GM12891 (cell line): Measurements from ENCODE around the gene ASPHD2.

Experiments
- PAX5 ChIP-seq: IDR thresholded peaks from 2 replicates; pipeline ENCODE4 v1.6.1; 2011; ENCODE audit warnings: low read length, moderate library complexity, mild to moderate bottlenecking; ENCODE audit not compliant: insufficient read depth, severe bottlenecking
- POLR2A ChIP-seq: IDR thresholded peaks from 2 replicates; pipeline ENCODE4 v1.6.1; 2011; ENCODE audit warnings: low read depth, low read length, control low read depth
- POLR2AphosphoS5 ChIP-seq: IDR thresholded peaks from 2 replicates; pipeline ENCODE4 v1.6.1; 2011; ENCODE audit warnings: low read depth, low read length, control low read depth
- POU2F2 ChIP-seq: IDR thresholded peaks from 2 replicates; pipeline ENCODE4 v1.6.1; 2011; ENCODE audit warnings: low read depth, mild to moderate bottlenecking, control low read depth, low read length, moderate library complexity
- TAF1 ChIP-seq: IDR thresholded peaks from 2 replicates; pipeline ENCODE4 v1.6.1; 2011; ENCODE audit warnings: low read depth, low read length, control low read depth

GRCh38 chr22:26481112-26481693 is 52.1 kb downstream of the ASPHD2 start:
- TF ChIP-seq POLR2AphosphoS5 (no peak), POLR2A (no peak), TAF1 (no peak), PAX5 (no peak), POU2F2 (no peak)
